ENCODE data around the gene HEXIM1. TPM values are rescaled to one million over a fixed set of nuclear protein-coding genes. Genes with fewer than 3 reads are reported as not detected.
A peak's percentile ranks its signal among the peaks of the same experiment; 100 is the strongest.

Gene HEXIM1
- total RNA-seq, 5 donors from 2014 or later (not counting 1 experiment from before 2014, with no cell fraction given) = 32.3 to 55.9 (median 34.5) TPM

DNA sequence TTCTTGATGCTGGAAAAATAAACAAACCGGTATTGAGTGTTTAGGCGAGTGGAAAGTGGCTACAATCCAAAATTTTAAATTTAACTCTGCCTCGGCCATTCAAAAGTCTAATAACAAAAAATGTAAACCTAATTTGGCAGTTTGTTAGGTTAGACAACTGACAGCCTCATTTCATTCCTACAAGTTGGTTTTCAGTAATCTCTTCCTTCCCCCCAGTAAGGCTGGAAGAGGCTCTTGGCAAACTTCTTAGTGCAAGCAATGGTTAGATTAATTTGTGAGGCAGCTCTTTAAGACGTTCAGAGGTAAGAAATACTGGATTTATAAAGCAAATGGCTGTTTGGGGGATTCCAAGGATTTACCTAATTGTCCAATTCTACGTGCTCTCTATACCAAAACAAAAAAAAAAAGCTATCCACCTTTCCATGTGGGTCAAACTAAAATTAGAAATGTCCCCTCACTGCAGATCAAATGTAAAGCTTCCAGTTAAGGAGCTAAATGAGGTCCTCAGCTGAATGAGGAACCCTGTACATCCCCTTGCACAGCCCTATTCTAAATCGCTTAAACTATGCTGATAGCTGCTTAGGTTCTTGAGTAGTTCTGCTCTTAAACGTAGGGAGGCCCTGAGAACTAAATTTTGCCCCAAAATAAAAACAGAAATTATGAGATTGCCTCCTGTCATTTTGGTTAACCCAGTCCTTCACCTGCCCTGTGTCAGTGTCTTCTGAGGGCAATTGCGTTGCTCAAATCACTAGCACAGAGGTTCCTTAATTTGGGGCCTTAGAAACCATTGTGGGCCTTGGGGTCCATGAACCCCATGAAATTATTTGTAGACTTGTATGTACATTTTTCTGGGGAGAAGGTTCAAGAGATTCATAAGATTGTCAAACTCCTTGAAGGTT is 2.9 kb downstream of the HEXIM1 start:
- Mint-ChIP-seq H3K4me3 (peak overlapping the region; percentile 42 to 100 (median 57)), H3K27ac (peak overlapping the region; percentile 83 to 87), H3K9me3 (no peaks in the 10 kb centered on the region), H3K27me3 (peaks cover 0 to 2% of the 10 kb centered on the region in 2 donors), H3K4me1 (peaks cover 46 to 61% (median 55%) of the 10 kb centered on the region in 3 donors), H3K36me3 (peaks cover 1% of the 10 kb centered on the region)
- Histone ChIP-seq H3K27ac (ENCODE audit: low read length) (peak overlapping the region; percentile 76), H3K36me3 (ENCODE audit: control insufficient read depth in 2 of 2, extremely low read depth in 1 of 2, insufficient read depth in 1 of 2, low read length in 1 of 2) (peaks cover 0 to 4% of the 10 kb centered on the region in 2 donors), H3K9me3 (no peaks in the 10 kb centered on the region), H3K27me3 (replicated peaks in 1 of 2; ENCODE audit: control insufficient read depth in 2 of 2, extremely low read depth in 1 of 2, insufficient read depth in 2 of 2, low read length in 1 of 2) (no peaks in the 10 kb centered on the region), H3K4me3 (ENCODE audit: control insufficient read depth in 1 of 2, extremely low read depth in 1 of 2, low read length in 1 of 2) (peak overlapping the region; percentile 2 to 76), H3K4me1 (ENCODE audit: control insufficient read depth in 1 of 2, extremely low read depth in 1 of 2, insufficient read depth in 2 of 2, low read length in 2 of 2) (peaks cover 23 to 60% of the 10 kb centered on the region in 2 experiments)
- CTCF ChIA-PET = interaction anchor here (0.6 to 7.3 kb wide), 20 partner anchors 10 to 240 kb away, joined by 3 to 277 read pairs (median 4); partner anchors contain the start of genes ACBD4 (in 2 of the 2), HEXIM2 (in 1 of the 2), MAP3K14 (in 1 of the 2) and NMT1 (in 1 of the 2)
- WGBS (ENCODE audit: insufficient coverage) = 100% methylated on average over 1 of the region's 8 CpGs
- no peak for ATAC-seq (replicated peaks in 1 of 4)
- POLR2A ChIA-PET = interaction anchor here (0.6 to 4.3 kb wide), 12 partner anchors 9 to 1429 kb away, joined by 3 to 45 read pairs (median 4); partner anchors contain the start of genes ACBD4 (in 2 of the 2) and HEXIM2 (in 1 of the 2)
- DNase-seq = no peak

DNA sequence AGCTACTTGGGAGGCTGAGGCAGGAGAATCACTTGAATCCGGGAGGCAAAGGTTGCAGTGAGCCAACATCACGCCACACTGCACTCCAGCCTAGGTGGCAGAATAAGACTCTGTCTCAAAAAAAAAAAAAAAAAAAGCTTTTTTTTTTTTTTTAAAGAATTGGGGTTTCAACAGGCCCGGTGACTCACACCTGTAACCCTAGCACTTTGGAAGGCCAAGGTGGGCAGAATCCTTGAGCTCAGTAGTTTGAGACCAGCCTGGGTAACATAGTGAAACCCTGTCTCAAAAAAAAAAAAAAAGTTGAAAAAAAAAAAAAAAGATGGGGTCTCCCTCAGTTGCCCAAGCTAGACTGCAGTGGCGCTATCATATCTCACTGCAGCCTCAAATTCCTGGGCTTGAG is 6.8 kb downstream of the HEXIM1 start:
- Mint-ChIP-seq H3K4me3 (no peak overlapping the region), H3K27ac (peak overlapping the region in 1 of 2 donors; percentile 58), H3K36me3 (peaks cover 10% of the 10 kb centered on the region), H3K4me1 (peaks cover 52 to 55% (median 53%) of the 10 kb centered on the region in 3 donors), H3K9me3 (no peaks in the 10 kb centered on the region), H3K27me3 (no peaks in the 10 kb centered on the region)
- no peak for DNase-seq
- Histone ChIP-seq H3K36me3 (ENCODE audit: control insufficient read depth in 2 of 2, extremely low read depth in 1 of 2, insufficient read depth in 1 of 2, low read length in 1 of 2) (peaks cover 0 to 6% of the 10 kb centered on the region in 2 donors), H3K9me3 (no peaks in the 10 kb centered on the region), H3K27me3 (replicated peaks in 1 of 2; ENCODE audit: control insufficient read depth in 2 of 2, extremely low read depth in 1 of 2, insufficient read depth in 2 of 2, low read length in 1 of 2) (no peaks in the 10 kb centered on the region), H3K4me3 (ENCODE audit: control insufficient read depth in 1 of 2, extremely low read depth in 1 of 2, low read length in 1 of 2) (no peak overlapping the region), H3K27ac (ENCODE audit: low read length) (no peak overlapping the region), H3K4me1 (ENCODE audit: control insufficient read depth in 1 of 2, extremely low read depth in 1 of 2, insufficient read depth in 2 of 2, low read length in 2 of 2) (peaks cover 24 to 55% of the 10 kb centered on the region in 2 experiments)
- ChIA-PET CTCF (interaction anchor here (0.6 to 3.0 kb wide), 10 partner anchors 13 to 278 kb away, joined by 3 to 25 read pairs (median 8); partner anchors contain the start of gene ACBD4 (in 2 of the 2)), POLR2A (interaction anchor here (0.5 to 0.6 kb wide), 4 partner anchors 18 to 75 kb away, joined by 3 to 9 read pairs (median 7); no protein-coding TSS in a partner anchor)
- WGBS (ENCODE audit: insufficient coverage) = no CpG with 5 or more reads among the region's 4 CpGs
- no peak for ATAC-seq (replicated peaks in 1 of 4)

DNA sequence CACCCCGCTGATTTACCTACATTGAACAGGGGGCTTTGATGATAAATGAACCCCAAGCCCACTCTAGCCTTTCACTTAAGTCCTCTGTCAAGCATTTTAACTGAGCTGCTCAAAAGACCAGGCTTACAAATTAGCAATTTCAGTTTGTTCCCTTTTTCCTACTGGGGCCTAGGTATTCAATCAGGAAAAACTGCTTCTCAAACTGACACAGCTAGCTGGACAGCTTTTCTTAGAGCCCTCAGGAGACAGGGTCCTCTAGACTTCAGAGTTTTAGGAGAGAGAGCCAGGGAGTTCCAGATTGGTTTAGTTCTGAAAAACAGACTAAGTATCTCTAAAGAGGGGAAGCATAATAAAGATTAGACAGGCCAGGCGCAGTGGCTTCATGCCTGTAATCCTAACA is 7.2 kb downstream of the HEXIM1 start:
- DNase-seq = no peak
- no peaks in the 10 kb centered on the region for H3K27me3 ChIP-seq (replicated peaks in 1 of 2; ENCODE audit: control insufficient read depth in 2 of 2, extremely low read depth in 1 of 2, insufficient read depth in 2 of 2, low read length in 1 of 2)
- H3K4me3 ChIP-seq (ENCODE audit: control insufficient read depth in 1 of 2, extremely low read depth in 1 of 2, low read length in 1 of 2) = no peak overlapping the region
- Mint-ChIP-seq H3K4me1 (peaks cover 52 to 55% (median 54%) of the 10 kb centered on the region in 3 donors), H3K9me3 (no peaks in the 10 kb centered on the region), H3K27me3 (no peaks in the 10 kb centered on the region), H3K27ac (peak overlapping the region; percentile 31 to 58), H3K36me3 (peaks cover 10% of the 10 kb centered on the region), H3K4me3 (no peak overlapping the region)
- 100% methylated on average over 2 of the region's 2 CpGs for WGBS (ENCODE audit: insufficient coverage)
- ChIA-PET POLR2A (interaction anchor here (0.6 kb wide), 3 partner anchors 17 to 75 kb away, joined by 5 to 9 read pairs (median 9); no protein-coding TSS in a partner anchor), CTCF (interaction anchor here (0.6 to 3.0 kb wide), 8 partner anchors 14 to 278 kb away, joined by 3 to 25 read pairs (median 8); partner anchors contain the start of gene ACBD4 (in 2 of the 2))
- no peak overlapping the region for H3K27ac ChIP-seq (ENCODE audit: low read length)
- peaks cover 23 to 54% of the 10 kb centered on the region in 2 experiments for H3K4me1 ChIP-seq (ENCODE audit: control insufficient read depth in 1 of 2, extremely low read depth in 1 of 2, insufficient read depth in 2 of 2, low read length in 2 of 2)
- ATAC-seq (replicated peaks in 1 of 4) = no peak
- peaks cover 0 to 6% of the 10 kb centered on the region in 2 donors for H3K36me3 ChIP-seq (ENCODE audit: control insufficient read depth in 2 of 2, extremely low read depth in 1 of 2, insufficient read depth in 1 of 2, low read length in 1 of 2)
- H3K9me3 ChIP-seq = no peaks in the 10 kb centered on the region

DNA sequence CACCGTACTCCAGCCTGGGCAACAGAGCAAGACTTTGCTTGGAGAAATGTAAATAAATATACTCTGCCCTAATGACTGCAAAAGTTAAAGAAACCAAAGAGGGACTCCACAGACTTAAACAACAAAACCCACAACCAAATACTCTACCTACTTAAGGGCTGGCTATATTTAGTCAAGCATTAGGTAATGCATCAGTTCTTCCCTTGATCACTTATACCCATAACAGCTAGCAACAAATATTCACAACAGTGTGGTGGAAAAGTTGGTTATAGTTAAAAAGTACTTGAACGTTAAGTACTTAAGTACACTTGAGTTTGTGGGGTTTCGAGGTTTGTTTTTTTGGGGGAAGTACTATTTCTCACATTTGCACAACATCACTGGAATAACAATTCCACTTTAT is 8.0 kb downstream of the HEXIM1 start:
- Mint-ChIP-seq H3K4me1 (peaks cover 44 to 49% (median 46%) of the 10 kb centered on the region in 3 donors), H3K36me3 (peaks cover 10% of the 10 kb centered on the region), H3K27me3 (no peaks in the 10 kb centered on the region), H3K27ac (no peak overlapping the region), H3K9me3 (no peaks in the 10 kb centered on the region), H3K4me3 (peak overlapping the region in 1 of 3 donors; percentile 3)
- ATAC-seq (replicated peaks in 1 of 4) = no peak
- Histone ChIP-seq H3K27ac (ENCODE audit: low read length) (no peak overlapping the region), H3K4me3 (ENCODE audit: control insufficient read depth in 1 of 2, extremely low read depth in 1 of 2, low read length in 1 of 2) (no peak overlapping the region), H3K27me3 (replicated peaks in 1 of 2; ENCODE audit: control insufficient read depth in 2 of 2, extremely low read depth in 1 of 2, insufficient read depth in 2 of 2, low read length in 1 of 2) (no peaks in the 10 kb centered on the region), H3K4me1 (ENCODE audit: control insufficient read depth in 1 of 2, extremely low read depth in 1 of 2, insufficient read depth in 2 of 2, low read length in 2 of 2) (peaks cover 18 to 49% of the 10 kb centered on the region in 2 experiments), H3K36me3 (ENCODE audit: control insufficient read depth in 2 of 2, extremely low read depth in 1 of 2, insufficient read depth in 1 of 2, low read length in 1 of 2) (peaks cover 0 to 6% of the 10 kb centered on the region in 2 donors), H3K9me3 (no peaks in the 10 kb centered on the region)
- POLR2A ChIA-PET = no interaction called here
- no peak for DNase-seq
- CTCF ChIA-PET = interaction anchor here in 1 of 2 donors (3.0 kb wide), 1 partner anchor 21 kb away, joined by 25 read pairs; the partner anchor contains the start of gene ACBD4
- no CpG with 5 or more reads among the region's 3 CpGs for WGBS (ENCODE audit: insufficient coverage)

DNA sequence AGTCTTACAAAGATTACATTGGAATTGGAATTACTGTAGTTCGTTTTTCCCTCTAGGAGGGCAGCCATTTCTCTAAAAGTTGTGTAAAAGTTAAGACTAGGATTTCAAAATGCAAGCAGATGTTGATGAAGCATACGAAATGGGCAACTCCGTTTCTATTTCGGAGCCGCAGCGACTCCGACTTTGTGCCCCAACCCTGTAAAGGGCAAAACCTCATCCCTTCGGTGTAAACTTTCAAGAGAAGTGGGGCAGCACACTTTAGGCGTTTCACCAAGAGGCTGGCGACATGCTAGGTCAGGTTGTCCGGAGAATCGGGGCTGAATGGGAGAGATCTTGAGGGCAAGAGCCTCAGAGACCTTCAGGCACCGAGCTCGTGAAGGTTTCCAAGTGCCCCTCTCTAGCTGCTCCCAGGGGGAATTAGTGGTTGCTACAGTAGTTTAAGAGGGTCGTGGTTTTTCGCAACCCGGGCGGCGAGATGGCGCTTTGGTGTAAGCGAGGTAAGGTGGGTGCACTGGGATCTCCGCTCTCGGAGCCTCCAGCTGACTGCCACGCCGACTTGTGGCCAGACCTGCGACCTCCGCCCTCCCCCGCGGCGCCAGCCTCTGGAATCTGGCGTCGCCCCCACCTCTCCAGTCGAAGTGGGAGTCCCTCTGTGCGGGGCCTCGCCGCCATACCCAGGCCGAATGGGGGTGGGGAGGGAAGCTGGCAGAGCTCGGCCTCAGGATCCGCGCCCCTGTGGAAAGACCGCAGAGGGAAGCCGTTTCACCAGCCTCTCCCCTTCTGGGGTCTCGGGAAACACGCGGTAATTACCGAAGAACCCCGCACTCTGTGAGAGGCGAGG is 12.4 kb downstream of the HEXIM1 start:
- Histone ChIP-seq H3K27me3 (replicated peaks in 1 of 2; ENCODE audit: control insufficient read depth in 2 of 2, extremely low read depth in 1 of 2, insufficient read depth in 2 of 2, low read length in 1 of 2) (no peaks in the 10 kb centered on the region), H3K4me1 (ENCODE audit: control insufficient read depth in 1 of 2, extremely low read depth in 1 of 2, insufficient read depth in 2 of 2, low read length in 2 of 2) (peaks cover 16 to 32% of the 10 kb centered on the region in 2 experiments), H3K9me3 (no peaks in the 10 kb centered on the region), H3K27ac (ENCODE audit: low read length) (peak overlapping the region; percentile 100), H3K36me3 (ENCODE audit: control insufficient read depth in 2 of 2, extremely low read depth in 1 of 2, insufficient read depth in 1 of 2, low read length in 1 of 2) (peaks cover 0 to 6% of the 10 kb centered on the region in 2 donors), H3K4me3 (ENCODE audit: control insufficient read depth in 1 of 2, extremely low read depth in 1 of 2, low read length in 1 of 2) (peak overlapping the region; percentile 90 to 94)
- ChIA-PET POLR2A (interaction anchor here (0.6 to 2.1 kb wide), 6 partner anchors 9 to 319 kb away, joined by 4 to 45 read pairs (median 8); partner anchors contain the start of gene HEXIM1 (in 2 of the 2)), CTCF (interaction anchor here (0.6 to 5.8 kb wide), 10 partner anchors 9 to 187 kb away, joined by 3 to 121 read pairs (median 3); partner anchors contain the start of genes ACBD4 (in 2 of the 2) and HEXIM1 (in 1 of the 2))
- DNase-seq = peak in 31 of 35 experiments; percentile 29 to 68 (median 49)
- under 1% methylated on average over 32 of the region's 48 CpGs for WGBS (ENCODE audit: insufficient coverage)
- H3K27ac Mint-ChIP-seq = peak overlapping the region; percentile 99
- peaks cover 10% of the 10 kb centered on the region for H3K36me3 Mint-ChIP-seq
- H3K27me3 Mint-ChIP-seq = no peaks in the 10 kb centered on the region
- peaks cover 39 to 50% (median 47%) of the 10 kb centered on the region in 3 donors for H3K4me1 Mint-ChIP-seq
- H3K9me3 Mint-ChIP-seq = no peaks in the 10 kb centered on the region
- ATAC-seq (replicated peaks in 1 of 4) = peak; percentile 25 to 50 (median 41)
- peak overlapping the region; percentile 95 to 99 (median 96) for H3K4me3 Mint-ChIP-seq

Measured in T-cell (primary cell).